Measurements from ENCODE around the gene LPA.

- TF ChIP-seq, protein P1, sequence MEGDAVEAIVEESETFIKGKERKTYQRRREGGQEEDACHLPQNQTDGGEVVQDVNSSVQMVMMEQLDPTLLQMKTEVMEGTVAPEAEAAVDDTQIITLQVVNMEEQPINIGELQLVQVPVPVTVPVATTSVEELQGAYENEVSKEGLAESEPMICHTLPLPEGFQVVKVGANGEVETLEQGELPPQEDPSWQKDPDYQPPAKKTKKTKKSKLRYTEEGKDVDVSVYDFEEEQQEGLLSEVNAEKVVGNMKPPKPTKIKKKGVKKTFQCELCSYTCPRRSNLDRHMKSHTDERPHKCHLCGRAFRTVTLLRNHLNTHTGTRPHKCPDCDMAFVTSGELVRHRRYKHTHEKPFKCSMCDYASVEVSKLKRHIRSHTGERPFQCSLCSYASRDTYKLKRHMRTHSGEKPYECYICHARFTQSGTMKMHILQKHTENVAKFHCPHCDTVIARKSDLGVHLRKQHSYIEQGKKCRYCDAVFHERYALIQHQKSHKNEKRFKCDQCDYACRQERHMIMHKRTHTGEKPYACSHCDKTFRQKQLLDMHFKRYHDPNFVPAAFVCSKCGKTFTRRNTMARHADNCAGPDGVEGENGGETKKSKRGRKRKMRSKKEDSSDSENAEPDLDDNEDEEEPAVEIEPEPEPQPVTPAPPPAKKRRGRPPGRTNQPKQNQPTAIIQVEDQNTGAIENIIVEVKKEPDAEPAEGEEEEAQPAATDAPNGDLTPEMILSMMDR (IDR thresholded peaks at IDR 0.05; ENCODE audit: borderline replicate concordance, extremely low read depth, low read length, poor library complexity, severe bottlenecking), result no peak
- TF ChIP-seq EZH2 (IDR thresholded peaks at IDR 0.05; ENCODE audit: borderline replicate concordance, low read depth, low read length, severe bottlenecking), result no peak
Observed at GRCh38 chr6:160489091-160489490, 175.0 kb downstream of the LPA start.
